NCI-H146 (cell line): Measurements from ENCODE around the gene AGA.

ENCODE experiments used
- DNase-seq: peaks from one replicate; lab custom pipeline; 2025; lab: John Stamatoyannopoulos, UW

The AGA gene

GRCh38 chr4:177386278-177386815, 55.9 kb downstream of the AGA start:
- peak; percentile 7 for DNase-seq

- DNase-seq = no peak
These were observed 56.5 kb downstream of the AGA start for GRCh38 chr4:177385576-177386277.

- no peak for DNase-seq
These were observed 57.3 kb downstream of the AGA start for GRCh38 chr4:177384856-177385397.

GRCh38 chr4:177381762-177382310, 60.4 kb downstream of the AGA start:
- no peak for DNase-seq
